ENCODE data around the gene ZYG11B. TPM values are rescaled to one million over a fixed set of nuclear protein-coding genes. Genes with fewer than 3 reads are reported as not detected.
A peak's percentile ranks its signal among the peaks of the same experiment; 100 is the strongest.
"Not testable (repeated sequence)": the region's sequence is repeated elsewhere in the genome, so short reads cannot be mapped to it uniquely, and the experiment has no call there.

Gene ZYG11B
- total RNA-seq, 1 experiment from 2014 or later, result 20.6 TPM

DNA sequence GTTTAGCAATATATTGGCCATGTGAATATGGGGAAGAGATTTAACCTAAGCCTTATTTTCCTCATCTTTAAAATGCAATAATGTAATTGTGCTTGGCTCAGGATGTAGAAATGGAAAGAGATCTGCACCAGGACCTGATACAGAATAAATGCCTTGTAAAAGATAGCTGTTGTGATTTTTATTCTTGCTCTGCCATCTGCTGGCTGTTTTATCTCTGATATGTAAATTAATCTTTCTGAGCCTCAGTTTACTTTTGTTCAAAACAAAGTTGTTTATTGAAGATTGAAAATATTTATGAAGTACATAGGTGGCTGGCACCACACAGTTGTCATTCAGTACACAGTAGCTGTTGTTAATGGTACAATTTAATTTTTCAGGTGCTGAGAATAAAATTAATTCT is 21.9 kb downstream of the ZYG11B start:
- Histone ChIP-seq H3K23me2 (ENCODE audit: insufficient read length, low read depth, low read length, poor library complexity, severe bottlenecking) (no peaks in the 10 kb centered on the region), H2AK5ac (ENCODE audit: insufficient read length, low read length) (no peak overlapping the region), H4K5ac (ENCODE audit: insufficient read length, low read depth, low read length) (no peak overlapping the region), H3K4me1 (ENCODE audit: insufficient read depth, low read length) (no peaks in the 10 kb centered on the region), H2AFZ (ENCODE audit: low read length) (no peak overlapping the region), H3K79me2 (ENCODE audit: insufficient read depth, low read length) (no peaks in the 10 kb centered on the region), H3K18ac (ENCODE audit: insufficient read length, low read depth, low read length) (no peak overlapping the region), H3K4me2 (ENCODE audit: insufficient read depth, insufficient read length, low read length) (no peak overlapping the region), H3T11ph (ENCODE audit: low read length) (no peak overlapping the region), H3K14ac (ENCODE audit: insufficient read depth, low read length) (no peak overlapping the region), H4K20me1 (ENCODE audit: control insufficient read depth, insufficient read depth, insufficient read length) (no peaks in the 10 kb centered on the region), H3K4ac (ENCODE audit: low read depth, low read length) (no peak overlapping the region), H2BK20ac (ENCODE audit: low read depth, low read length, poor library complexity, severe bottlenecking) (no peak overlapping the region), H2BK12ac (ENCODE audit: insufficient read length, low read depth, low read length) (no peak overlapping the region), H3K23ac (ENCODE audit: insufficient read length, low read depth, low read length) (no peak overlapping the region), H3K27me3 (ENCODE audit: insufficient read depth, low read length) (no peaks in the 10 kb centered on the region), H3K9me3 (ENCODE audit: control insufficient read depth, low read depth, low read length) (no peaks in the 10 kb centered on the region), H4K91ac (ENCODE audit: insufficient read length, low read depth, low read length) (no peak overlapping the region), H2BK15ac (ENCODE audit: low read depth, low read length) (no peak overlapping the region), H3K27ac (ENCODE audit: insufficient read length, low read depth, low read length) (no peak overlapping the region), H4K8ac (replicated peaks; ENCODE audit: insufficient read length, low read depth, low read length) (no peak overlapping the region), H3K79me1 (ENCODE audit: insufficient read depth, low read depth, low read length, poor library complexity, severe bottlenecking) (no peaks in the 10 kb centered on the region), H3K9ac (ENCODE audit: extremely low read depth, insufficient read length, low read length) (no peak overlapping the region), H2BK5ac (ENCODE audit: insufficient read length, low read length) (no peak overlapping the region), H2BK120ac (ENCODE audit: low read depth, low read length, poor library complexity, severe bottlenecking) (no peak overlapping the region), H3K56ac (ENCODE audit: insufficient read length, low read depth, low read length) (no peak overlapping the region)
- Mint-ChIP-seq H3K4me1 (peaks cover 8 to 12% of the 10 kb centered on the region in 2 experiments; a peak in 3 of 4 replicates), H3K27me3 (ENCODE audit: low read depth) (no peaks in the 10 kb centered on the region), H3K36me3 (ENCODE audit: insufficient read depth in 1 of 3, low read depth in 3 of 3) (peaks cover 0 to 3% (median 0%) of the 10 kb centered on the region in 3 experiments; a peak in 1 of 7 replicates), H3K4me3 (no peak overlapping the region), H3K9me3 (no peaks in the 10 kb centered on the region; a peak in 1 of 5 replicates), H3K27ac (no peak overlapping the region)
- peak; percentile 22; the same call in 1 of the 3 replicates for TF ChIP-seq CTCF (conservative IDR thresholded peaks at IDR 0.05)
- no peak for DNase-seq

DNA sequence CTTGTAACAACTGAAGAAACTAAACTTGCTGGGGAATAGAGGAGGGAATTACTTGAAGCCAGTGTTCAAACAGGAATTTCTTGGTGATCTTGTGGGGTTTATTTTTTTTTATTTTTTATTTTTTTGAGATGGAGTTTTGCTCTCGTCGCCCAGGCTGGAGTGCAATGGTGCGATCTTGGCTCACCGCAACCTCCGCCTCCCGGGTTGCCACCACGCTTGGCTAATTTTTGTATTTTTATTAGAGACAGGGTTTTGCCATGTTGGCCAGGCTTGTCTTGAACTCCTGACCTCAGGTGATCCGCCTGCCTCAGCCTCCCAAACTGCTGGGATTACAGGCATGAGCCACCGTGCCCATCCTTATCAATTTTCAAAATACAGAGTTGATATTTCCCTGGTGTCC is 23.2 kb downstream of the ZYG11B start:
- H3K4ac ChIP-seq (ENCODE audit: low read depth, low read length); H3K4me3 Mint-ChIP-seq; H3K9ac ChIP-seq (ENCODE audit: extremely low read depth, insufficient read length, low read length); H3K4me1 ChIP-seq (ENCODE audit: insufficient read depth, low read length); H2AK5ac ChIP-seq (ENCODE audit: insufficient read length, low read length); H3K18ac ChIP-seq (ENCODE audit: insufficient read length, low read depth, low read length); H3K27me3 ChIP-seq (ENCODE audit: insufficient read depth, low read length); H3K79me2 ChIP-seq (ENCODE audit: insufficient read depth, low read length); H3K27me3 Mint-ChIP-seq (ENCODE audit: low read depth); H3K79me1 ChIP-seq (ENCODE audit: insufficient read depth, low read depth, low read length, poor library complexity, severe bottlenecking); DNase-seq; H2BK15ac ChIP-seq (ENCODE audit: low read depth, low read length); H4K5ac ChIP-seq (ENCODE audit: insufficient read length, low read depth, low read length); H3K36me3 Mint-ChIP-seq (ENCODE audit: insufficient read depth in 1 of 3, low read depth in 3 of 3); H3K14ac ChIP-seq (ENCODE audit: insufficient read depth, low read length); H2BK12ac ChIP-seq (ENCODE audit: insufficient read length, low read depth, low read length); H3K56ac ChIP-seq (ENCODE audit: insufficient read length, low read depth, low read length); H3K9me3 Mint-ChIP-seq; H3K27ac ChIP-seq (ENCODE audit: insufficient read length, low read depth, low read length); H3K9me3 ChIP-seq (ENCODE audit: control insufficient read depth, low read depth, low read length); H3T11ph ChIP-seq (ENCODE audit: low read length); H2BK20ac ChIP-seq (ENCODE audit: low read depth, low read length, poor library complexity, severe bottlenecking); H4K8ac ChIP-seq (replicated peaks; ENCODE audit: insufficient read length, low read depth, low read length); H2AFZ ChIP-seq (ENCODE audit: low read length); H3K23ac ChIP-seq (ENCODE audit: insufficient read length, low read depth, low read length); H2BK5ac ChIP-seq (ENCODE audit: insufficient read length, low read length); H3K4me2 ChIP-seq (ENCODE audit: insufficient read depth, insufficient read length, low read length); H3K23me2 ChIP-seq (ENCODE audit: insufficient read length, low read depth, low read length, poor library complexity, severe bottlenecking); H4K91ac ChIP-seq (ENCODE audit: insufficient read length, low read depth, low read length); H4K20me1 ChIP-seq (ENCODE audit: control insufficient read depth, insufficient read depth, insufficient read length); H2BK120ac ChIP-seq (ENCODE audit: low read depth, low read length, poor library complexity, severe bottlenecking): not testable (repeated sequence)
- H3K4me1 Mint-ChIP-seq, result peaks cover 8 to 12% of the 10 kb centered on the region in 2 experiments; a peak in 3 of 4 replicates
- H3K27ac Mint-ChIP-seq, result peak overlapping the region in 1 of 3 experiments; percentile 78; a peak in 1 of 7 replicates
- WGBS (ENCODE audit: extremely low coverage, insufficient read length, low lambda C conversion rate), result no CpG with 5 or more reads among the region's 9 CpGs

Data from H9 (cell line).